GM23338 (cell line): ENCODE measurements around the gene AGRN. TPM values are rescaled to one million over a fixed set of nuclear protein-coding genes. Genes with fewer than 3 reads are reported as not detected.

Experiments used
- ATAC-seq: fragments of 200-7000 bp; cut with Tn5 transposase; 3 replicates; pipeline ENCODE4 v1.9.1; 2020
- DNase-seq: peaks from one replicate; pipeline ENCODE4 v3.0.0-alpha.2; 2015; ENCODE audit warnings: low spot score
- H2AFZ ChIP-seq: fragments of 200-600 bp; sonication (generic); 2 replicates; pipeline ENCODE4 v1.8.0; 2016; ENCODE audit warnings: antibody characterized with exemption, mild to moderate bottlenecking, moderate library complexity
- H3F3A ChIP-seq: fragments of 200-600 bp; sonication (generic); replicated peaks from 2 replicates; pipeline ENCODE4 v1.8.0; 2017; ENCODE audit warnings: antibody characterized with exemption, mixed run types, low read depth
- H3K27ac ChIP-seq: fragments of 200-600 bp; sonication (generic); 2 replicates; pipeline ENCODE4 v1.6.1; 2016; ENCODE audit warnings: low read depth
- H3K27me3 ChIP-seq: fragments of 200-600 bp; sonication (generic); 2 replicates; pipeline ENCODE4 v1.8.0; 2016; ENCODE audit warnings: mild to moderate bottlenecking, mixed run types, moderate library complexity; ENCODE audit not compliant: insufficient read depth
- H3K36me3 ChIP-seq: fragments of 200-600 bp; sonication (generic); 2 replicates; pipeline ENCODE4 v1.8.0; 2016; ENCODE audit warnings: mild to moderate bottlenecking; ENCODE audit not compliant: insufficient read depth
- H3K4me1 ChIP-seq: fragments of 200-600 bp; sonication (generic); 2 replicates; pipeline ENCODE4 v1.8.0; 2016; ENCODE audit warnings: mild to moderate bottlenecking, moderate library complexity; ENCODE audit not compliant: insufficient read depth
- H3K4me2 ChIP-seq: fragments of 200-600 bp; sonication (generic); 2 replicates; pipeline ENCODE4 v1.7.1; 2017; ENCODE audit warnings: mixed run types
- H3K4me3 ChIP-seq: fragments of 200-600 bp; sonication (generic); 2 replicates; pipeline ENCODE4 v1.6.1; 2016; ENCODE audit warnings: mixed run types
- H3K79me2 ChIP-seq: fragments of 200-600 bp; sonication (generic); replicated peaks from 2 replicates; pipeline ENCODE4 v1.8.0; 2017; ENCODE audit warnings: mild to moderate bottlenecking; ENCODE audit not compliant: insufficient read depth
- H3K9me2 ChIP-seq: fragments of 200-600 bp; sonication (generic); 2 replicates; pipeline ENCODE4 v1.8.0; 2017; ENCODE audit not compliant: insufficient read depth
- H4K20me1 ChIP-seq: fragments of 200-600 bp; sonication (generic); replicated peaks from 2 replicates; pipeline ENCODE4 v1.8.0; 2017; ENCODE audit warnings: mild to moderate bottlenecking; ENCODE audit not compliant: insufficient read depth
- H3K27ac Mint-ChIP-seq: 2 replicates; pipeline ENCODE4 v1.8.0; 2020; ENCODE audit warnings: inconsistent platforms, mild to moderate bottlenecking, moderate library complexity, mixed read lengths
- H3K27me3 Mint-ChIP-seq: 3 replicates; pipeline ENCODE4 v1.8.0; 2022; ENCODE audit warnings: low read depth, mild to moderate bottlenecking, moderate library complexity, mixed read lengths, inconsistent platforms; ENCODE audit not compliant: insufficient read depth, poor library complexity
- H3K36me3 Mint-ChIP-seq: 3 replicates; pipeline ENCODE4 v1.8.0; 2021; ENCODE audit warnings: low read depth, mild to moderate bottlenecking, inconsistent platforms, moderate library complexity, mixed read lengths
- H3K4me1 Mint-ChIP-seq: 3 replicates; pipeline ENCODE4 v1.8.0; 2020; ENCODE audit warnings: mild to moderate bottlenecking, inconsistent platforms, mixed read lengths
- H3K4me3 Mint-ChIP-seq: 3 replicates; pipeline ENCODE4 v1.8.0; 2021; ENCODE audit warnings: moderate library complexity, mild to moderate bottlenecking, inconsistent platforms, mixed read lengths
- H3K9me3 Mint-ChIP-seq: 3 replicates; pipeline ENCODE4 v1.8.0; 2020; ENCODE audit warnings: moderate library complexity, mild to moderate bottlenecking, inconsistent platforms, mixed read lengths
- CREB1 ChIP-seq: fragments of 250-450 bp; sonication (Bioruptor Pico); IDR thresholded peaks from 2 replicates; pipeline ENCODE4 v1.5.0; 2020; ENCODE audit warnings: low read depth, mild to moderate bottlenecking, moderate library complexity
- EZH2 ChIP-seq: fragments of 200-600 bp; sonication (generic); IDR thresholded peaks from one replicate; pipeline ENCODE4 v1.8.0; 2017; ENCODE audit warnings: antibody characterized with exemption, mild to moderate bottlenecking, low read depth; ENCODE audit not compliant: unreplicated experiment
- EZH2phosphoT487 ChIP-seq: fragments of 200-600 bp; sonication (generic); IDR thresholded peaks from one replicate; pipeline ENCODE4 v1.8.1; 2018; ENCODE audit warnings: antibody characterized with exemption; ENCODE audit not compliant: unreplicated experiment
- JUNB ChIP-seq: IDR thresholded peaks from one replicate; pipeline ENCODE4 v1.6.1; 2016; ENCODE audit warnings: antibody characterized with exemption; ENCODE audit not compliant: unreplicated experiment
- NANOG ChIP-seq: IDR thresholded peaks from 2 replicates; pipeline ENCODE4 v1.6.1; 2016; ENCODE audit warnings: antibody characterized with exemption, borderline replicate concordance
- POLR2AphosphoS5 ChIP-seq: IDR thresholded peaks from 2 replicates; pipeline ENCODE4 v1.6.1; 2016; ENCODE audit warnings: antibody characterized with exemption, low read depth
- REST ChIP-seq: IDR thresholded peaks from one replicate; pipeline ENCODE4 v1.6.1; 2018; ENCODE audit warnings: antibody characterized with exemption; ENCODE audit not compliant: unreplicated experiment
- STAT1 ChIP-seq: IDR thresholded peaks from one replicate; pipeline ENCODE4 v1.6.1; 2016; ENCODE audit warnings: antibody characterized with exemption; ENCODE audit not compliant: unreplicated experiment
- ZNF114 ChIP-seq: fragments of 250-450 bp; sonication (Bioruptor Pico); IDR thresholded peaks from 2 replicates; pipeline ENCODE4 v1.5.0; 2020; ENCODE audit warnings: mild to moderate bottlenecking, moderate library complexity
- ZNF331 ChIP-seq: fragments of 250-450 bp; sonication (Bioruptor Pico); IDR thresholded peaks from 2 replicates; pipeline ENCODE4 v1.5.0; 2020; ENCODE audit warnings: low read depth, mild to moderate bottlenecking, moderate library complexity
- ZNF462 ChIP-seq: fragments of 250-450 bp; sonication (Bioruptor Pico); IDR thresholded peaks from 2 replicates; pipeline ENCODE4 v1.5.0; 2020; ENCODE audit warnings: mild to moderate bottlenecking, moderate library complexity
- polyA plus RNA-seq: library from polyadenylated mRNA; unstranded; fragments of >200 nt; fragmentation: Nextera tagmentation; extraction: Ambion mirVana; gene quantifications from 2 replicates; pipeline ENCODE4 v1.2.1, GENCODE V29; 2016
- total RNA-seq: library from RNA; depleted of rRNA; stranded (reverse); fragments of >200 nt; shearing (Covaris generic); gene quantifications from 2 replicates; pipeline ENCODE4 v1.2.3, GENCODE V29; 2014
- TF ChIP-seq, protein P1 (sequence below): IDR thresholded peaks from 2 replicates; pipeline ENCODE4 v1.6.1; 2016; ENCODE audit warnings: antibody characterized with exemption
- TF ChIP-seq, protein P2 (sequence below), 2 experiments: fragments of 200-600 bp in 1 of 2; sonication (generic) in 1 of 2; conservative IDR thresholded peaks; 2 replicates each; pipeline versions ENCODE4 v1.5.1 to v1.6.1; 2016 to 2017; ENCODE audit warnings: antibody characterized with exemption in 2 of 2, low read depth in 2 of 2, mild to moderate bottlenecking in 2 of 2, moderate library complexity in 1 of 2

Gene AGRN
- total and polyA plus RNA-seq, 2 experiments from 2014 or later: 12.3 to 185 TPM

DNA sequence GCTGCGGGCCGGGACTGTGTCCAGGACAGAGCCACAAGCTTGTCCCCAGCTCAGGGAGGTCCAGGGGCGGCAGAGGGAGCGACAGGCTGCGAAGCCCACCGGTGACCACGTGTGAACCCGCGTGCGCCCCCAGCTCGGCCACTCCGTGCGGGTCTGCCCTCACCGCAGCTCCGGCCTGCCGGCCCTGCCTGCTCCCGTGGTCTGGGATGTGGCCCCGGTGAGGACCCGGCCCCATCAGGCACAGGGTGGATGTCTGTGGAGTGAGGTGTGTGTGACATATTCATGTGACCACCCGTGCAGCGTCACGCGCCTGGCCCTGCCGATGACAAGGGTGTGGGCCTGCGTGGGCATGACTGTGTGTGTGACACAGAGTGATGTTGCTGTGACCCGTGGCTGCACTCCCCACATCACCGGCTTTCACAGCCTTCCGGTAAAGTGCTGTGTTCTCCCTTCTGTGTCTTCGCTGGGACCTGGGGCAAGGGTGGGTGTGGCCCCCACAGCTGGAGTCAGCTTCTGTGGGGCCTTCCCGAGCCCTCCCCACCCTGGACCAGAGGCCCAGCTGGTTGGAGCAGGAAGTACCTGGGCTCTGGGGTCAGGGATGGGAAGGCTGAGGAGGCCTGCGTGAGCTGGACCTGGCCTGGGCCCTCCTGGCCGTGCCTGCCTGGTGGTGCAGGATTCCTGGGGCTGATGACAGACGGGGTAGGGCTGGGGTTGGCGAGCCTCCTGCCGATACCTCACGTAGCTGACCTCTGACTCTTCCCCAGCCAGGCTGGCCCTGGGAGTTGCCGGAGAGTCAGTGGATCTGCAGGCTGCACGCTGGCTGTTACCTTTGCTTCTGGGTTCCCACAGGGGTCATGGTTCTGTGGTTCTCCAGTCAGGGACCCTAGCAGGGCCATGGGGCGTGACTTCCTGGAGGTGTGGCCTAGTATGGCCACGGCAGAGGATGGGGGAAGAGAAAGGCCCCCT is 50.1 kb downstream of the AGRN start:
- H3K27ac ChIP-seq: no peak overlapping the region
- no peak overlapping the region for H3K27ac Mint-ChIP-seq

More for the DNA sequence above, 50.1 kb downstream of the AGRN start:
- no peaks in the 10 kb centered on the region for H3F3A ChIP-seq
- peak overlapping the region; percentile 80 for H3K4me2 ChIP-seq
- TF ChIP-seq, protein P1, sequence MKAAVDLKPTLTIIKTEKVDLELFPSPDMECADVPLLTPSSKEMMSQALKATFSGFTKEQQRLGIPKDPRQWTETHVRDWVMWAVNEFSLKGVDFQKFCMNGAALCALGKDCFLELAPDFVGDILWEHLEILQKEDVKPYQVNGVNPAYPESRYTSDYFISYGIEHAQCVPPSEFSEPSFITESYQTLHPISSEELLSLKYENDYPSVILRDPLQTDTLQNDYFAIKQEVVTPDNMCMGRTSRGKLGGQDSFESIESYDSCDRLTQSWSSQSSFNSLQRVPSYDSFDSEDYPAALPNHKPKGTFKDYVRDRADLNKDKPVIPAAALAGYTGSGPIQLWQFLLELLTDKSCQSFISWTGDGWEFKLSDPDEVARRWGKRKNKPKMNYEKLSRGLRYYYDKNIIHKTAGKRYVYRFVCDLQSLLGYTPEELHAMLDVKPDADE: no peak
- TF ChIP-seq, protein P2, sequence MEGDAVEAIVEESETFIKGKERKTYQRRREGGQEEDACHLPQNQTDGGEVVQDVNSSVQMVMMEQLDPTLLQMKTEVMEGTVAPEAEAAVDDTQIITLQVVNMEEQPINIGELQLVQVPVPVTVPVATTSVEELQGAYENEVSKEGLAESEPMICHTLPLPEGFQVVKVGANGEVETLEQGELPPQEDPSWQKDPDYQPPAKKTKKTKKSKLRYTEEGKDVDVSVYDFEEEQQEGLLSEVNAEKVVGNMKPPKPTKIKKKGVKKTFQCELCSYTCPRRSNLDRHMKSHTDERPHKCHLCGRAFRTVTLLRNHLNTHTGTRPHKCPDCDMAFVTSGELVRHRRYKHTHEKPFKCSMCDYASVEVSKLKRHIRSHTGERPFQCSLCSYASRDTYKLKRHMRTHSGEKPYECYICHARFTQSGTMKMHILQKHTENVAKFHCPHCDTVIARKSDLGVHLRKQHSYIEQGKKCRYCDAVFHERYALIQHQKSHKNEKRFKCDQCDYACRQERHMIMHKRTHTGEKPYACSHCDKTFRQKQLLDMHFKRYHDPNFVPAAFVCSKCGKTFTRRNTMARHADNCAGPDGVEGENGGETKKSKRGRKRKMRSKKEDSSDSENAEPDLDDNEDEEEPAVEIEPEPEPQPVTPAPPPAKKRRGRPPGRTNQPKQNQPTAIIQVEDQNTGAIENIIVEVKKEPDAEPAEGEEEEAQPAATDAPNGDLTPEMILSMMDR (conservative IDR thresholded peaks at IDR 0.05; ENCODE audit: low read depth in 2 of 2): no peak
- no peak for TF ChIP-seq NANOG
- TF ChIP-seq POLR2AphosphoS5: no peak
- no peak for TF ChIP-seq ZNF114 (CRISPR knock-in tag)
- no peak for TF ChIP-seq ZNF331 (CRISPR knock-in tag)
- no peak for TF ChIP-seq JUNB
- no peak for TF ChIP-seq EZH2
- TF ChIP-seq EZH2phosphoT487: no peak
- no peak for TF ChIP-seq ZNF462
- no peak for TF ChIP-seq STAT1
- TF ChIP-seq CREB1: no peak
- no peak for TF ChIP-seq REST
- peaks cover 6% of the 10 kb centered on the region; the same call in 1 of the 2 replicates for H3K4me1 ChIP-seq
- H3K4me3 ChIP-seq: peak overlapping the region; percentile 71
- H2AFZ ChIP-seq: peak overlapping the region; percentile 74; the same call in 1 of the 2 replicates
- H3K36me3 ChIP-seq: no peaks in the 10 kb centered on the region
- H3K9me2 ChIP-seq: no peaks in the 10 kb centered on the region
- H4K20me1 ChIP-seq: no peaks in the 10 kb centered on the region; the same call in 1 of the 2 replicates
- Mint-ChIP-seq H3K4me3 (peak overlapping the region; percentile 51), H3K36me3 (no peaks in the 10 kb centered on the region), H3K27me3 (peaks cover 12% of the 10 kb centered on the region), H3K4me1 (no peaks in the 10 kb centered on the region), H3K9me3 (no peaks in the 10 kb centered on the region)
- no peak for DNase-seq
- no peaks in the 10 kb centered on the region for H3K79me2 ChIP-seq
- peak; percentile 3 for ATAC-seq
- peaks cover 20% of the 10 kb centered on the region; the same call in 1 of the 2 replicates for H3K27me3 ChIP-seq
